CD4-positive, alpha-beta T cell (primary cell): ENCODE measurements around the gene TMEM51. TPM values are rescaled to one million over a fixed set of nuclear protein-coding genes. Genes with fewer than 3 reads are reported as not detected.

Experiments
- ATAC-seq: fragments of 200-7000 bp; cut with Tn5 transposase; one replicate; pipeline ENCODE4 v1.10.0; 2022; ENCODE audit warnings: mild to moderate bottlenecking; ENCODE audit not compliant: poor library complexity
- CTCF ChIA-PET: fragments of 350-600 bp; sonication (Branson Sonifier 250); formaldehyde crosslinking; loops from one replicate; lab custom pipeline; 2021; ENCODE audit warnings: antibody characterized with exemption, inconsistent platforms; lab: Charles Lee
- POLR2A ChIA-PET: fragments of 350-600 bp; sonication (Branson Sonifier 250); formaldehyde crosslinking; loops from one replicate; lab custom pipeline; 2021; ENCODE audit warnings: antibody characterized with exemption, inconsistent platforms; lab: Charles Lee
- DNase-seq, 14 experiments: peaks; one replicate each; pipeline ENCODE4 v3.0.0-alpha.2; 2013 to 2020; ENCODE audit warnings: mixed read lengths in 2 of 14
- H3K27ac ChIP-seq, 2 donors: one replicate each; pipeline versions ENCODE4 v1.5.1 to v1.7.0; 2013; ENCODE audit warnings: low read length in 2 of 2, low read depth in 1 of 2, mild to moderate bottlenecking in 1 of 2
- H3K27me3 ChIP-seq, 2 experiments: 1 replicate in 1 of 2; 2 replicates in 1 of 2; pipeline versions ENCODE4 v1.6.1 to v1.7.0; 2013; ENCODE audit warnings: low read length in 2 of 2, control low read depth in 1 of 2, mild to moderate bottlenecking in 1 of 2, moderate library complexity in 1 of 2; ENCODE audit not compliant: insufficient read depth in 2 of 2, control insufficient read depth in 1 of 2
- H3K36me3 ChIP-seq: one replicate; pipeline ENCODE4 v1.6.1; 2013; ENCODE audit warnings: low read length, control low read depth; ENCODE audit not compliant: insufficient read depth
- H3K4me1 ChIP-seq: one replicate; pipeline ENCODE4 v1.6.1; 2013; ENCODE audit warnings: low read length, control low read depth; ENCODE audit not compliant: insufficient read depth
- H3K4me3 ChIP-seq: one replicate; pipeline ENCODE4 v1.5.1; 2013; ENCODE audit warnings: mild to moderate bottlenecking, low read length, moderate library complexity
- H3K9me3 ChIP-seq, 2 experiments: 1 replicate in 1 of 2; 2 replicates in 1 of 2; pipeline versions ENCODE4 v1.6.1 to v1.7.0; 2013; ENCODE audit warnings: low read length in 2 of 2, mild to moderate bottlenecking in 2 of 2, control low read depth in 1 of 2, moderate library complexity in 1 of 2; ENCODE audit not compliant: control insufficient read depth in 1 of 2, insufficient read depth in 1 of 2
- H3K27ac Mint-ChIP-seq: one replicate; pipeline ENCODE4 v1.8.0; 2020; ENCODE audit warnings: mixed read lengths
- H3K27me3 Mint-ChIP-seq: one replicate; pipeline ENCODE4 v1.8.0; 2021; ENCODE audit warnings: mixed read lengths
- H3K36me3 Mint-ChIP-seq: one replicate; pipeline ENCODE4 v1.8.0; 2021; ENCODE audit warnings: low read depth, mixed read lengths
- H3K4me1 Mint-ChIP-seq: one replicate; pipeline ENCODE4 v1.8.0; 2021; ENCODE audit warnings: low read depth, mixed read lengths
- H3K4me3 Mint-ChIP-seq: one replicate; pipeline ENCODE4 v1.8.0; 2020; ENCODE audit warnings: mild to moderate bottlenecking, mixed read lengths
- H3K9me3 Mint-ChIP-seq: one replicate; pipeline ENCODE4 v1.8.0; 2020; ENCODE audit warnings: mixed read lengths
- CTCF ChIP-seq: fragments of 200-600 bp; IDR thresholded peaks from one replicate; pipeline ENCODE4 v1.8.0; 2022; ENCODE audit warnings: antibody characterized with exemption, mild to moderate bottlenecking
- intact Hi-C, 2 experiments: fragments of 100-400 bp; cut with DNase I in 1 of 2; cut with micrococcal nuclease in 1 of 2; formaldehyde crosslinking; loops; one replicate each; pipeline versions ENCODE4 v1.15.1 to v1.9.0; 2023 to 2025; cut with DNase I, micrococcal nuclease
- total RNA-seq, 174 experiments: library from RNA in 2 of 174; stranded (reverse) in 2 of 174; gene quantifications; one replicate each; pipeline ENCODE4 v1.2.3 and lab custom pipeline; 2021 to 2026

TMEM51 gene
- total RNA-seq, 2 experiments from 2014 or later: not detected

GRCh38 chr1:15158506-15159165, 5.1 kb downstream of the TMEM51 start:
- no peak for ATAC-seq
- no peak overlapping the region for H3K4me3 Mint-ChIP-seq
- H3K9me3 Mint-ChIP-seq: no peaks in the 10 kb centered on the region
- Histone ChIP-seq H3K4me1 (peaks cover 16% of the 10 kb centered on the region), H3K36me3 (no peaks in the 10 kb centered on the region), H3K27ac (no peak overlapping the region), H3K9me3 (peaks cover 0 to 3% of the 10 kb centered on the region in 2 experiments), H3K27me3 (peaks cover 6 to 18% of the 10 kb centered on the region in 2 experiments), H3K4me3 (no peak overlapping the region)
- no peak for DNase-seq
- peaks cover 13% of the 10 kb centered on the region for H3K4me1 Mint-ChIP-seq
- H3K27me3 Mint-ChIP-seq: peaks cover 37% of the 10 kb centered on the region
- H3K36me3 Mint-ChIP-seq: no peaks in the 10 kb centered on the region
- no peak for TF ChIP-seq CTCF
- POLR2A ChIA-PET: no interaction called here
- intact Hi-C loops: no loop called here
- no peak overlapping the region for H3K27ac Mint-ChIP-seq
- CTCF ChIA-PET: no interaction called here

- Mint-ChIP-seq H3K36me3 (no peaks in the 10 kb centered on the region), H3K9me3 (no peaks in the 10 kb centered on the region), H3K4me3 (no peak overlapping the region), H3K4me1 (peaks cover 13% of the 10 kb centered on the region), H3K27me3 (peaks cover 35% of the 10 kb centered on the region), H3K27ac (no peak overlapping the region)
- intact Hi-C loops: no loop called here
- peaks cover 14% of the 10 kb centered on the region for H3K4me1 ChIP-seq
- H3K27ac ChIP-seq: no peak overlapping the region
- no peak overlapping the region for H3K4me3 ChIP-seq
- ChIA-PET POLR2A (no interaction called here), CTCF (no interaction called here)
- peaks cover 0 to 1% of the 10 kb centered on the region in 2 experiments for H3K9me3 ChIP-seq
- ATAC-seq (no peak), DNase-seq (no peak)
- peaks cover 5 to 14% of the 10 kb centered on the region in 2 experiments for H3K27me3 ChIP-seq
- TF ChIP-seq CTCF: no peak
- H3K36me3 ChIP-seq: no peaks in the 10 kb centered on the region
Observed at GRCh38 chr1:15159166-15159555, 5.6 kb downstream of the TMEM51 start.

- intact Hi-C loops: no loop called here
- H3K36me3 Mint-ChIP-seq: no peaks in the 10 kb centered on the region
- no peak for ATAC-seq
- CTCF ChIA-PET: no interaction called here
- H3K27ac Mint-ChIP-seq: no peak overlapping the region
- no peak for DNase-seq
- Histone ChIP-seq H3K4me1 (peaks cover 9% of the 10 kb centered on the region), H3K4me3 (no peak overlapping the region), H3K27me3 (no peaks in the 10 kb centered on the region), H3K9me3 (no peaks in the 10 kb centered on the region), H3K27ac (no peak overlapping the region), H3K36me3 (no peaks in the 10 kb centered on the region)
- no peaks in the 10 kb centered on the region for H3K9me3 Mint-ChIP-seq
- POLR2A ChIA-PET: no interaction called here
- H3K27me3 Mint-ChIP-seq: peaks cover 23% of the 10 kb centered on the region
- H3K4me3 Mint-ChIP-seq: no peak overlapping the region
- H3K4me1 Mint-ChIP-seq: peaks cover 4% of the 10 kb centered on the region
- no peak for TF ChIP-seq CTCF
Observed at GRCh38 chr1:15160626-15161025, 7.1 kb downstream of the TMEM51 start.
